HG03025 (cell line): ENCODE data around the gene PADI4.

Experiments used
- ATAC-seq: cut with Tn5 transposase; IDR thresholded peaks from one replicate; pipeline ENCODE4 v1.9.1; 2021; ENCODE audit warnings: mild to moderate bottlenecking, moderate library complexity; ENCODE audit not compliant: unreplicated experiment, low FRiP score

PADI4 gene, protein sequence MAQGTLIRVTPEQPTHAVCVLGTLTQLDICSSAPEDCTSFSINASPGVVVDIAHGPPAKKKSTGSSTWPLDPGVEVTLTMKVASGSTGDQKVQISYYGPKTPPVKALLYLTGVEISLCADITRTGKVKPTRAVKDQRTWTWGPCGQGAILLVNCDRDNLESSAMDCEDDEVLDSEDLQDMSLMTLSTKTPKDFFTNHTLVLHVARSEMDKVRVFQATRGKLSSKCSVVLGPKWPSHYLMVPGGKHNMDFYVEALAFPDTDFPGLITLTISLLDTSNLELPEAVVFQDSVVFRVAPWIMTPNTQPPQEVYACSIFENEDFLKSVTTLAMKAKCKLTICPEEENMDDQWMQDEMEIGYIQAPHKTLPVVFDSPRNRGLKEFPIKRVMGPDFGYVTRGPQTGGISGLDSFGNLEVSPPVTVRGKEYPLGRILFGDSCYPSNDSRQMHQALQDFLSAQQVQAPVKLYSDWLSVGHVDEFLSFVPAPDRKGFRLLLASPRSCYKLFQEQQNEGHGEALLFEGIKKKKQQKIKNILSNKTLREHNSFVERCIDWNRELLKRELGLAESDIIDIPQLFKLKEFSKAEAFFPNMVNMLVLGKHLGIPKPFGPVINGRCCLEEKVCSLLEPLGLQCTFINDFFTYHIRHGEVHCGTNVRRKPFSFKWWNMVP

DNA sequence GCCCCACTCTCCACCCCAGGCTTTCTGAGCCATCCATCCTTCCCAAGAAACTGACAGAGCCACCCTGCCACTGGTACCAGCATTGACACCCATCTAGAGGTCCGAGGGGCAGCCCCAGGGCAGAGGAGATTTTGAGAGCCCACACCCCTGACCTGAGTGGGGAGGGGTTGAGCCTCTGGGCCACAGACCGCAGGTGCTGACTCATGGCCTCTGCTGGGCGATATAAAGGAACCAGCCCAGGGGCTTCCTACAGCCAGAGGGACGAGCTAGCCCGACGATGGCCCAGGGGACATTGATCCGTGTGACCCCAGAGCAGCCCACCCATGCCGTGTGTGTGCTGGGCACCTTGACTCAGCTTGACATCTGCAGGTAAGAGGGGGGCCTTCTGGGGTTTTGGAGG lies at the start of gene PADI4:
Gene PADI4, plus strand, starts transcription at position 252 of the 400 bp plus-strand sequence. Its CDS starts 26 bp downstream, at position 278.
- ATAC-seq, result no peak

DNA sequence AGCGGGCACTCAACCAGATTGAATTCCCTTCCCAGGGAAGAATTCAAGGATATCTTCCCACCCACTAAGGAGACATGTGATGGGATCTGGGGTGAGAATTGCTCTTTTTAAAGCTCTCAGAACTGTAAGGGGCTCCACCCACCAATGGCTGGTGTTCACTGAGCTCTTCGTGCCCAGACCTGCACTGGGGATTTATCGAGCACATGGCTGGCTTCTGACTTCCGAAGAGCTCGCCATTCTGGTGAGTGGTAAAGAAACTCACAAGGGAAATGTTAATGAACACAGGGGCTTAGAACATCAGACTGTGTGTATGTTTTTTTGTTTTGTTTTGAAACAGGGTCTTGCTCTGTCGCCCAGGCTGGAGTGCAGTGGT lies 49.3 kb upstream of the PADI4 start:
- ATAC-seq, result no peak

DNA sequence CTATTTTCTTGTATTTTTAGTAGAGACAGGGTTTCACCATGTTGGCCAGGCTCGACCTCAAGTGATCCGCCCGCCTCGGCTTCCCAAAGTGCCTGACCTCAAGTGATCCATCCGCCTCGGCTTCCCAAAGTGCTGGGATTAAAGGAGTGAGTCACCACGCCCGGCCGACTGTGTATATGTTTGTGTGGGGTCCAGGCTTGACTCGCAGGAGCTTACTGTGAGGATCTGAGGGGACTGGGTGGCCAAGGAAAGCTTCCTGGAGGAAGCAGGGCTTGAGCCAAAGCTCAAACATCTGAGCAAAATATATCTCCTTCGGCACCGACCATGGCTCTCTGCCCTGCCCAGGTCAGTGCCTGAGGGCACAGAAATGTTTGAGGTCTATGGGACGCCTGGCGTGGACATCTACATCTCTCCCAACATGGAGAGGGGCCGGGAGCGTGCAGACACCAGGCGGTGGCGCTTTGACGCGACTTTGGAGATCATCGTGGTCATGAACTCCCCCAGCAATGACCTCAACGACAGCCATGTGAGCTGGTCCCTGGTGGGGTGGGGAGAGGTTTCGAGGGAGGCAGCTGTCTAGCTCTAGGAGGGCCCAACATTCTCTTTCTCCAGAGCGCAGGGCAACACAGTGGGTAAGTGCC lies 48.6 kb upstream of the PADI4 start:
- ATAC-seq, result no peak

DNA sequence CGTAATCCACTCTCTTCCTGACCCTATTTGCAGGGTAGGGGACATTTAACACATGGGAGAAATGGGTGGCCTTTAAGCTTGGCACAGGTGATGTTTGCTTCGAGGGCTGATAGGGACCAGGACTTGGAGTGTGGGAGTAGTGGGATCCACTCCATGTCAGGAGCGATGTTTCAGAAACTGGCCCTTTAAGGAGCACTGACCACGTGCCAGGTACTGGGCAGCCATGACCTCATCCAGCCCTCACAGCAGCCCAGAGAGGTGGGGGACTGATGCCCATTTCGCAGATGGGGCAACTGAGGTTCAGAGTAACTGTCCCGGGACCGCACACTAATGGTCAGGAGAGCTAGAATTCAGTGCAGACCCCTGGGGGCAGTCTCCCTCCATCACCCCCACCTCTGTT lies 47.7 kb upstream of the PADI4 start:
- ATAC-seq, result no peak

DNA sequence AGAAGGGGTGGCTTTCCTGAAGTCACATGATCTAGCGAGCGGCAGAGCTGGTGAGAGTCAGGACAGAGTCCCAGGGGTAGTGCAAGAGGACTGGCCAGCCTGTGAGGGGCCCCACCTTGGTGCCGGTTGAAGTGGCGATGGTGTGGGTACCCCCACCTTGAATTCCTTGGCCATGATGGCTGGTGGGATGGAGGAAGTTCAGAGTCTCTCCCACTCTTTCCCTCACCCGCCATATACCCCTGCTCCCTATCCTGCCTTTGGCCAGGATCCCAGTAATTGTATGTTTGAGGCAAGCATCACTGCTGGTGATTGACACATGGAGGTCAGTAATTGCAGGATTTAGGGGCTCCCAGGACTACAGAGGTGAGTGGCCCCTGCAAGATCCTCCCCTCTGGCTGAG lies 47.3 kb upstream of the PADI4 start:
- ATAC-seq, result no peak

DNA sequence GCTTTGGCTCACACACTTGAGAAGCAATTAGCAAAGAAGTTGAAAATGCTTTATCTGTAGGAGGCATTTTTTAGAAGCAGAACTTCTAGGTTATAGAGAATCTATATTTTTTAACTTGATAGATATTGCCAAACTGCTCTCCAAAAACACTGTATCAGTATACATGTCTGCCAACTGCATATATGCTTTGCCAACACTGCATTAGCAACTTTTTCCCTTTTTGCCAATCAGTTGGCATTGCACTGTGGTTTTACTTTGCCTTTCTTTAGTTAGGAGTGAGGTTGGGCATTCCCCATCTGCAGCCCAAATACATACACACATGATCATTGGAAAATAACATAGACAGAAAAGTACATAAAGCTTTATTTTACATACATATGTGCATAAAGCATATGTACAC lies 44.1 kb upstream of the PADI4 start:
- no peak for ATAC-seq

DNA sequence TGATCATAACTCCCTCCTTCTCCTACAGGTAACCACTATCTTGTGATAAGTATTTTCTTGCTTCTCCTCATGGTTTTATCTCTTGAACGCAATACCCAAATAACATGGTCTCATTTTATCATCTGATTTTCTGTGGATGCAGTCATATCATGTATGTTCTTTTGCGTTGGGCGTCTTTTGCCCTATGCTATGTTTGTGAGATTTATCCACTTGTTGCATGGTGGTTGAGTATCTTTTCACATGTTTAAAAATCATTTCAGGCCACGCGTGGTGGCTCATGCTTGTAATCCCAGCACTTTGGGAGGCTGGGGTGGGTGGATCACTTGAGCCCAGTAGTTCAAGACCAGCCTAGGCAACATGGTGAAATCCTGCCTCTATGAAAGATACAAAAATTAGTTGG lies 43.5 kb upstream of the PADI4 start:
- no peak for ATAC-seq

DNA sequence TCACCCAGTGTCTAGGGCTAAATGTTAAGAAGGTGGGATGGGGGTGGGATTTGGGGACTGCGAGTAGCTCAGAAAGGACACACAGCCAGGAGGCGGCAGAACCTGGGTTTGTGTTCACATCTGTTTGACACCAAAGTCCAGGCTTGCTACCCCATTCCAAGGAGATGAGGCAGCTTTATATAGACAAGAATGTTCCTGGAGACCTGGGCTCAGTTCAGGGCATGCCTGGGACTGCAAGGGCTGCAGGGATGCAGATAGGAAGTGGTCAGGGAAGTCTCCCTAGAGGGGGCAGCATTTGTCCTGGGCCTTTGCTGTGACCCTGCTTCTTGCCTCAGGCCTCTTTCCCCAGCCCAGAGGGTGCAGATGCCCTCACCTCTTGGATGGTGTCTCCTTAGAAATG lies 42.8 kb upstream of the PADI4 start:
- ATAC-seq, result no peak

DNA sequence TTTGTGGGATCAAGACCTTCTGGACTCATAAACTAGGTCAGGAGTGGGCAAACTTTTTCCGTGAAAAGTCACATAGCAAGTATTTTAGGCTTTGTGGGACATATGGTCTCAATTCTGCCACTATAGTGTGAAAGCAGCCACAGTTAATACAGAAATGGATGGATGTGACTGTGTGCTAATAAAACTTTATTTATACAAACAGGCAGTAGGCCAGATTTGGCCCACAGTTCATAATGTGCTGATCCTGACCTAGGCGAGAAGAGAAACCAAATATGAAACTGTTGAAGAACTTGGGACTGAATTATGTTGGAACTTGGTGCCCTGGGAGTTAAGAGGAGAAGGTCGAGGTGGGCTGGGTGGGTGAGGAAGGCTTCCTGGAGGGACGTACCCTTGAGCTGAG lies 42.0 kb upstream of the PADI4 start:
- ATAC-seq, result no peak

DNA sequence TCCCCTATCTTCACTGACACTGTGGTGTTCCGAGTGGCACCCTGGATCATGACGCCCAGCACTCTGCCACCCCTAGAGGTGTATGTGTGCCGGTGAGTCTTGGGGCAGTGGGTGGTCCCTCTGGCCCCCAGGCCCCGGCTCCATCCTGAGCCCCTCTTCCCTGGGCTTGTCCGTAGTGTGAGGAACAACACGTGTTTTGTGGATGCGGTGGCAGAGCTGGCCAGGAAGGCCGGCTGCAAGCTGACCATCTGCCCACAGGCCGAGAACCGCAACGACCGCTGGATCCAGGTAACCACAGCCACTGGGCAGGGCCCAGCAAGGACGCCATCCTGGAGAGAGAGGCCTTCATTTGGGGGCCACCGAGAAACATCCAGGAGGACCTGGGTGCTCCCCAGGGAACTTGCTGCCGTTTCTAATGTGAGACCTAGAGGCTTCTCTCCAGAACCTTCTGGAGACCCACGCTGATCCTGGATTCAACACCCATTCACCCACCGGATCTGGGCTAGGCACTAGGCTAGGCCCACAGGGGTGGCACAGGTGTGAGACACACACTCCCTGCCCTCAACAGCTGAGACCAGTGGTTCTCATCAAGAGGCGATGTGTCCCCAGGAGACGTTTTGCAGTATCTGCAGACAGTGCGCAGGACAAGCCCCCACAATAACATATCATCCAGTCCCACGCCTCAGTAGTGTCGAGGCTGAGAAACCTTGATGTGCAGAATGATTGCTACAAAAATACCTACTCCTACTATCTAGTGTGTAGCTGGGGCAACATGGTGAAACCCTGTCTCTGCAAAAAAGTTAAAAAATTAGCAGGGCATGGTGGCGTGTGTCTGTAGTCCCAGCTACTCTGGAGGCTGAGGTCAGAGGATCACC lies 36.9 kb upstream of the PADI4 start:
- no peak for ATAC-seq

DNA sequence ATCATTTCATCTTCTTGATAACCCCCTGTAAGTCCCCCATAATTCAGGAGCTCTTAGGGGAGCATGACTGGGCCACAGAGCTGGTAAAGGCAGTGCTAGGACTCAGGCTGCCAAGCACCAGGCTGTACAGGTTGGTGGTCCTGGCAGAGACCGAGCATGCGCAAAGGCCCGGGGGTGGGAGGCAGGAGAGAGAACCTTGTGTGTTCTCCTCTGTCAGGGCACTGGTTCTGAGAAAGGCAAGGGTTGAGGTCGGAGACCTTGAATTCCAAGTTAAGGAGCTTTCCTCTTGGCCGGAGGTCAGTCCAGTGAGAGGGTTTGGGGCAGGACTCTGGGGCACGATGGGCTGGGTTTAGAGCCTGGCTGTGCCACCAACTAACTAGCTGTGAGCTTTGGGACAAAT lies 35.9 kb upstream of the PADI4 start:
- ATAC-seq, result no peak

DNA sequence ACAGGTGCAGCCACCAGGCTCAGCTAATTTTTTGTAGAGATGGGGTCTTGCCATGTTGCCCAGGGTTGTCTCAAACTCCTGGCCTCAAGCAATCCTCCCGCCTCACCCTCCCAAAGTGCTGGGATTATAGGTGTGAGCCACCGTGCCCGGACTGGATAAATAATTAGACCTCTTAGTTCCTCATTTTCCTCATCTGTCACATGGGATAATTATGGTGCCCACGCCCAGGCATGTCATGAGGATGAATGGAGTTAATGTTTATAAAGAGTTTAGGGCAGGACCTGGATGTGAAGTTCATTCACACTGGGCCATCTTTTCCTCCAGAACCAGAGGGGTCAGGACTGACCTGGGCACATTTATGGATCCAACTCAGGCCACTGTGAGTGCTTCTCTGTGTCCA lies 35.4 kb upstream of the PADI4 start:
- no peak for ATAC-seq

DNA sequence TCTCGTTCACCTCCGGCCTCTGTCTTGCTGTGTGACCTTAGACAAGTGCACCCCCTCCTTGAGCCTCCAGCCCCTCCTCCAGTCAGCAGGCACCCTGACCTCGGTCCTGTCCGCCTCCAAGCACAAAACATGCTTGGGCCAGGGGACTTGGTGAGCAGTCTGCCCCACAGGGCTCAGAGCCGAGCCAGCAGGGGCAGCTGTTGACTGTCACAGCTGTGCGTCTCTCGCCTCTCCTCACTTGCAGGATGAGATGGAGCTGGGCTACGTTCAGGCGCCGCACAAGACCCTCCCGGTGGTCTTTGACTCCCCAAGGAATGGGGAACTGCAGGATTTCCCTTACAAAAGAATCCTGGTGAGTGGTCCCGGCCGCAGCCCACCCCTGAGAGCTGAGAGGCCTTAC lies 34.9 kb upstream of the PADI4 start:
- no peak for ATAC-seq

DNA sequence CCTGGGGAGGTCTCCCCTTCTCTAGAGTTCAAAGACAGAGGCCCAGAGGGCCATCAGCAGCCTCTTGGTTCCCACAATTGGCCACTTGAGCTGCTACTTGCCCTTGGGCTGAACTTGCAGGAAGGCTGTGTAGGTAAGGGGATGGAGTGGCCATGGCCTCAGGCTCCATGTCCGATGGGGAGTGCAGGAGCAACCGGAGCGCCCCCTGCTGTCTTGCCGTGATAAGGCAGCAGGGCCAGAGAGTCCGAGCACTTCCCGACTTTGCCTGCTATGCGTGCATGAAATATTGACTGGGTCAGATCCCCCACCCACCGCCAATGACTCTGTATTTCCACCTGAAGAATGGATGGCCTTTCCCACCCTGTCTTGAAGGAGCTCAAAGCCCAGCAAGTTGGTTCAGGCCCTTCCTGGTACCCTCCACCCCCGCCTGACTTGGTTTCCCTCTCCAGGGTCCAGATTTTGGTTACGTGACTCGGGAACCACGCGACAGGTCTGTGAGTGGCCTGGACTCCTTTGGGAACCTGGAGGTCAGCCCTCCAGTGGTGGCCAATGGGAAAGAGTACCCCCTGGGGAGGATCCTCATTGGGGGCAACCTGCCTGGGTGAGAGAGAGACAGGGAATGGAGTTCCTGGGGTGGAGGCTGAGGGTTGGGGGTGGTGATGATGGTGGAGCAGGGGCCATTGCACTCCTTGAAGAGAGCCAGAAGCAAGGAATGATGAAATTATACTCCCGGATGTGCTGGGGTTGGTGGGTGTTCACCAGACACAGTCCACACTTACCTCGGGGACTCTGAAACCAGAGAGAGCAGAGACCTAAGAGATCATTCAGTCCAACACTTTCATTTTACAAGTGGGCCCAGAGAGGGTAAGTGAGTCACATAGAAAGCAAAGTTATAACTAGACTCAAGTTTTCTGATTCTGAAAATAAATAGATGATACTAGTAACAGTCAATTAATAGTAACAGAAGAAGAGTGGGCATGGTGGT lies 33.5 kb upstream of the PADI4 start:
- no peak for ATAC-seq

DNA sequence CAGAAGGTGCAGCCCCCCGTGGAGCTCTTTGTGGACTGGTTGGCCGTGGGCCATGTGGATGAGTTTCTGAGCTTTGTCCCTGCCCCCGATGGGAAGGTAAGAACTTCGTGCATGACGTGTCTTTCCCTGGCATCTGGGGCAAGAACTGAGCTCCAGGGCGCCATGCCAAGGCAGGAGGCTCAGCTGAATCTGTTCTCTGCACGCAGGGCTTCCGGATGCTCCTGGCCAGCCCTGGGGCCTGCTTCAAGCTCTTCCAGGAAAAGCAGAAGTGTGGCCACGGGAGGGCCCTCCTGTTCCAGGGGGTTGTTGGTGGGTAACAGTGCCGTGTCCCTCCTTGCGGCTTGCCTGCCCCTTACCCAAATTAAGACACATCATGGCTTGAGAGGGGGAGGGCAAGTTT lies 31.4 kb upstream of the PADI4 start:
- ATAC-seq, result no peak

DNA sequence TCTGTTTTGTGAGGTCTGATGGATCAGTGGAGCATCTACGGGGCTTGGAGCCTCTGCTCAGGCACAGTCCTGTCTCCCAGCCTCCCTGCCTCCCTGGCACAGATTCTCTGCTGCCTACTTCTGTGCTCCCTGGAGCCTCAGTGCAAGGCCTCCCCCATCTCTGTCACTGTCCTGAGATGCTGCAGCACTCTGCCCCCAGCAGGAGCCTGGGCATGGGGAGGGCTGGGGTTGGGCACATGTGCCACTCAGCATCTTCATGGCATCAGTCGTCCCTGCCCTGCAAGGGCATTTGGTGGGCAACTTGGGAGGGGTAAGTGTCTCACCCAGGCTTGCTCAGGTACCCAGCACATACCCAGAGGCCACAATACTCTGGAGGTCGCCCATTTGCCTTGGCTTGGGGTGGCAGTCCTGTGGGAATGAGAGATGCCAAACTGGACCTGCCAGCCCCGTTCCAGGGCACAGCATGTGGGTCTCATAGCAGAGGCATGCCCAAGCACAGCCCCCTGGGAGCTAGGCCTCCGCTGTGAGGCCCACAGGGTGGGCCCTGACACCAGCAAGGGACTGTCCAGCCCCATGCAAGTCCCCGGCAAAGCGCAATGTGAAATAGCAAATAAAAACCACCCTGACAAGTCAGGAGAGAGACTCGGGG lies 30.4 kb upstream of the PADI4 start:
- no peak for ATAC-seq

DNA sequence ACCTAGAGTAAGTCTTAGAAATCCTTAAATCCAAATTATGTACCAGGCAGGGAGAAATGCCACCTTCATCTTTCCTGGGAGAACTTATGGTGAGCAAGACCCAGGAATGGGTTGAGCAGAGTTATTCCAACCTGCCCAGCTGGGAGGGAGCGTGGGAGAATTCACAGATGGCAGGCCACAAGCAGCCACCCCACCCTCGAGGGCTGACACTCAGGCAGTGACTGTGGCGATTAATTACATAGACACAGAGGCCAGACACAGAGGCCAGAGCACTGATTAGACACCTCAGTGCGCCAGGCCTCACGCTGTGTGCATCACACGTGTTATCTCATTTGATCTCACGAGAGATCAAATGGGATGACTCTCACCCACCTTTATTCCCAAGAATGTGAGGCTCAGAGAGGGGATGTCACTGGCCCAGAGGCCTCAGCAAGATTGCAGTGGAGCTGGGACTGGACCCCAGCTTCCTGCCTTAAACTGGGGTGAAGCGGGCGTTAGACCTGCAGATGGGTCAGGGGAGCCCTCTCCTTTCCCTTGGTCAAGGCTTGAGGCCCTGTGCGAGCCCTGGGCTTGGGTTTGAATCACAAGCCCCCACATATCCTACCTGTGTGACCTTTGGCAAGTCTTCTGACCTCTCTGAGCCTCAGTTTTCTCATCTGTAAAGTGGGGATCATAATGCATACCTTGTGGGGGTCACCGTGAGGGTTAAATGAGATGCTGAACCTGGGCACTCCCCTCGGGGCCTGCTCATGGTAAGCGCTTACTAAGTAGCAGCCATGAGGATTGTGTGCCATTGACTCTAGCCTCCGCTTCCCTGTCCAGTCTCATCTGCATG lies 28.8 kb upstream of the PADI4 start:
- no peak for ATAC-seq

DNA sequence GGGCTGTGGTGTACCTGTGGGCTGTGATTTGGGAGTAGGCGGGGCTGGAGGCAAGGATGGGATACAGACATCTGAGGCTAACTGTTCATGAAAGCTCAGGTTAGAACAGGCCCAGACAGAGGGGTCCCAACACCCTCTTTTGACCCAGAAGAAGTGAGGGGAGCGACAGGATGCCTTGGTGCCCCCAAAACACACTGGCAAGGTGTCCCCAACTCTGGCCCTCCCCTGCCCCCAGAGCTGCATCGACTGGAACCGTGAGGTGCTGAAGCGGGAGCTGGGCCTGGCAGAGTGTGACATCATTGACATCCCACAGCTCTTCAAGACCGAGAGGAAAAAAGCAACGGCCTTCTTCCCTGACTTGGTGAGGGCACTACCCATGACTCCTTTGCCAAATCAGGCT lies 27.6 kb upstream of the PADI4 start:
- ATAC-seq, result no peak
